Glomerular visceral epithelial cell (primary cell): Measurements from ENCODE around the gene SLC2A4RG.
A peak's percentile ranks its signal among the peaks of the same experiment; 100 is the strongest.

Experiments
- DNase-seq: peaks from one replicate; pipeline ENCODE4 v3.0.0-alpha.2; 2016; ENCODE audit errors: extremely low spot score

SLC2A4RG gene

DNA sequence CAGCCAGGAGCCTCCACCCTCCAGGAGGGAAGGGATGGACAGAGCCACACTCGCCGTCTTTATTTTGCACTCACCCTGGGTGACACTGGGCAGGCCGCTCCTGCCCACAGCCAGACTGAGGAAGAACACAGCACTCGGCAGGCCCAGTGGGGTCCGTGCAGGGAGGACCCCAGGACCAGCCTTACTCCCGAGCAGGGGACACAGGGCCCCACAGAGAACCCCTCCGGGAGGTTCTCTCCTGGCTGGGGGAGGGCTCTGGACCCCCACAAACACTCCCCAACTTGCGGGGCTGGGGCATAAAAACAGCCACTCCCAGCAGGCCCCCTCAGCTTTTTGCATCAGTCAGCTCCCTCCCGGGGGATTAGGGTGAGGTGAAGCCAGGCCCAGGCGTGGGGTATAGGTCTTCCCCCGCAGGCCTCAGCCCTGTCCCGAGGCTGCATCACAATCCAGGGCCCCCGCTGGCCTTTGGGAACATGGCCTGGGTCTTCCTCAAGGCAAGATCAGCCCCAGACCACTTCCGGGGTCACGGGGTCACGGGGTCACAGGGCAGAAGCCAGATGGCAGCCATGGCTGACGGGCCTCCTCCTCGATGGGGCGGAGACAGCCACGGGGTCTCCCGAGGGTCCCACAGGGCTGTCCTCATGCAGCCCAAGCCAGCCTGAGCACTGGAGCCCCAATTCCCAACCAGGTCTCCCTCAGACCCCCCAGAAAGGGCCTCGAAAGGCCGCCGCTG, 39.9 kb upstream of the SLC2A4RG start:
- DNase-seq: no peak

DNA sequence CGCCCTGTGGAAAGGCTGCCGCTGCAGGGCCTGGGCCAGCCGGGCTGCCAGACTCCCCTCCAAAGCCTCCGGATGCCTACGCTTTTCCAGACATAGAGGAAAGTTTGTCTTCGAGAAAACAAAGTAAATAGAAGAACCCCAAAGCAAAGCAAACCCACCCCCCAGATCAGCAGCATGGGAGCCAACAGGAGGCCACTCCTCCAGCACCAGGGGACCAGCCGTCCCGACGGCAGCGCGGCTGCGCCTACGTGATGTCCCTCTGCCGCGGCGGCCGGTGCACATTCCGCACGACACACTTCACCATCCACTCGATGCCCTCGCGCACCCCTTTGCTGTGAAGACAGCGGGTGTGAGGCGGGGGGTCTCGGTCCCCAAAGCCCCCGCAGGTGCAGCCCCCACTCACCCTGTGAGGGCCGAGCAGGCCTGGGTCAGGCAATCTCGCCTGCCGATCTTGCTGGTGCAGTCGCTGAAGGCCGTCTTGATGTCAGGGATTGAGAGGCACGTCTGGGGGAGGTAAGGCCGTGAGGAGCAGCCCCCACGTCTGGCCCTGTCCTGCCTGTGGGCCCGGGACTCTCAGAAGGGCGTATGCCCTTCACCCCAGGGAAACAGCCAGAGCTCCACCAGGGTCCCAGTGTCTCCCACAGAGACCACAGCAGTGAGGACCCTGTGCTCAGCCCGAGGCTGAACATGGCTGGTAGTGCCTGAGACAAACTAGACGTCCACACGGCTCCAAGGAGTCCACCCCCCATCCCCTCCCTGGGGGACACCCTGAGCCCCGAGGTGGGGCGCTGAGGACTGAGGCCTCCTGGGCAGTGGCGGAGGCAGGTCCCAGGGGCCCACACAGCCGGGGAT, 39.2 kb upstream of the SLC2A4RG start:
- no peak for DNase-seq

DNA sequence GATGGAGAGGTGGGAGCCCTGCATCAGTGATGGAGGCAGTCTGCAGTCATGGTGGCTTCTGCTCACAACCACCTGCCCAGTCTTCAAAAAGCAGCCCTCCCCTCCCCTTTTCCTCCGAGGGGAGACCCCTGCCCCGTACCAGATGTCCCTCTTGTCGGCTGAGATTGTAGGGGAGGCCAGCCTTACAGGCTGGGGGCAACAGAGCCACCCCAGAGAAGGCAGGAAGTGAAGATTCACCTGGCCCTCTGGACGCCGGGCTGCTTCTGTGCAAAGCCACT, 38.6 kb upstream of the SLC2A4RG start:
- DNase-seq: no peak

DNA sequence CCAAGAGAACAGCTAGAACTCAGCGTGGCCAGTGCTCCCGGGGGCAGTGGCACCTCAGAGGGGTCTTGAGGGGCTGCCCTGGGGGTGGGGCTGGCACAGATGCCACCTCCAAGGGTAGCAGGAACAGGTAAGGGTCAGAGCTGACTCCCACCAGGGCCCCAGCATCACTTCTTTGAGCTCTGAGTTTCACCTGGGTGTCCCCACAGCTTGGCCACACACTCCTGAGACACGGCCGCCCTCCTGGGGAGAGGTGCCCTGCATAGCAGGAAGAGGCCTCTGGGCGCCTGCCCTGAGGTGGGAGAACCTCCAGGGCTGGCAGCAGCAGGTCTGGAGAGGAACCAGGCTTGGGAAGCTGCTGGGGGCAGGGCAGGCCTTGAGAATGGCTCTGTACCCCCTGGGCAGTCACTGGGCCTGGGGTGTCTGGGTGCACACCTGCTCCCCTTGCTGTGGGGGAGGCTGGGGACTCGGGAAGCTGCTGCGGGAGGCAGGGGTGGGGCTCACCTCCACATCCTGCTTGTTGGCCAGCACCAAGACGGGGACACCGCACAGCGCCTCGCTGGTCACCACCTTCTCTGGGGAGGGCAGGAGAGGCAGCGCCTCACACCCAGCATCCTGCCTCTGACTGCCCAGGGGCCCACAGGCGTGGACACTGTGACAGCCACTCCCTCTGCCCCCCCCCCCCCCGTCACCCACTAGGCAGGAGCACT, 38.1 kb upstream of the SLC2A4RG start:
- DNase-seq: peak; percentile 18

DNA sequence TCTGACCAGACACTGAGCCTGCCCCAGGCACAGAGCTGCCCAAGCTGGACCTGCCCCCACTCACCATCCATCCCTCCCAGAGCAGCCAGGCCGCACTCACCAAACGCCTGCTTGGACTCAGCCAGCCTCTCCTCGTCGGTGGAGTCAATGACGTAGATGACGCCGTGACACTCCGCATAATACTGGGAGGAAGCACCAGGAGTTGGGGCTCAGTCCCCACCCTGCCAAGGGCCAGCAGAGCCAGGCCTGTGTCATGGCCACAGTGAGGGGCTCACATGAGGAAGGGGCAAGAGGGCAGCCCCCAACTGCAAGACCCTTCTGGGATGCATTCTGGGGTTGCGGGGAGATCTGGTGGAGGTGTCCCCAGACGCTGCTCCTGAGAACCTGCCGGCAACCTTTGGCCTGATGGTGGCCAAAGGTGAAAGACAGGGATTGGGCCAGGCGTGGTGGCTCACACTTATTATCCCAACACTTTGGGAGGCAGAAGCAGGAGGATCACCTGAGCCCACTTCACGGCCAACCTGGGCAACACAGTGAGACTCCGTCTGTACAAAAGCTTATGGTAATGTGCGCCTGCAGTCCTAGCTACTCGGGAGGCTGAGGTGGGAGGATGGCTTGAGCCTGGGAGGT, 37.4 kb upstream of the SLC2A4RG start:
- DNase-seq: peak; percentile 1

DNA sequence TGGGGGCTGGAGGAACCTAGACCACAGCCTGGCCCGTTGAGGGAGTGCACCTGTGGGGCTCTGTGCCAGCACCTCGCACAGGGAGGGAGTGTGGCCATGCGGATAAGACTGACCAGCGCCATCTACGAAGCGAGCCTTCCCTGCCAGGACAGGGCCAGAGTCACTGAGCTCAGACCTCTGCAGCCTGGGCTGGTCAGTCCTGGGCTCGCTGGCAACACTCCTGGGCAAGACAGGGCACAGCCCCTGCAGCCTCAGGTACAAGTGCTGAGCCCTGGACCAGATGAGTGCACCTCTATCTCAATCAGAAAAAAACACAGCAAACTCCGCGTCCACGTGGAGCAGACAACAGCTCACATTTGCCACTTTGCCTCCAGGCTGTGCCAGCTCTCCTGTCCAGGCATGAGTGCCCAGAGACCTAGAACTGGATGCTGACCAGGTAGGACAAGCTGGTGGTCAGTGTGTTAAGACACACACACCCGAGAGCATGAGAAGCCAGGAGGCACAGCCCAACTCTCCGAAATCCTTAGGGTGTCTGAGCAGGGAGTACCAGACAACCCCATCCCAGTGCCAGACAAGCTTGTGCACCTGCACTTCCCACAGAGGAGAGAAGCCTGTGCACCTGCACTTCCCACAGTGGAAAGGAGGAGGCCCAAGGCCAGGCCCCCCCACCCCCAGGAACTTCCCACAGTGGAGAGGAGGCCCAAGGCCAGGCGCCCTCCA, 36.7 kb upstream of the SLC2A4RG start:
- peak; percentile 5 for DNase-seq

DNA sequence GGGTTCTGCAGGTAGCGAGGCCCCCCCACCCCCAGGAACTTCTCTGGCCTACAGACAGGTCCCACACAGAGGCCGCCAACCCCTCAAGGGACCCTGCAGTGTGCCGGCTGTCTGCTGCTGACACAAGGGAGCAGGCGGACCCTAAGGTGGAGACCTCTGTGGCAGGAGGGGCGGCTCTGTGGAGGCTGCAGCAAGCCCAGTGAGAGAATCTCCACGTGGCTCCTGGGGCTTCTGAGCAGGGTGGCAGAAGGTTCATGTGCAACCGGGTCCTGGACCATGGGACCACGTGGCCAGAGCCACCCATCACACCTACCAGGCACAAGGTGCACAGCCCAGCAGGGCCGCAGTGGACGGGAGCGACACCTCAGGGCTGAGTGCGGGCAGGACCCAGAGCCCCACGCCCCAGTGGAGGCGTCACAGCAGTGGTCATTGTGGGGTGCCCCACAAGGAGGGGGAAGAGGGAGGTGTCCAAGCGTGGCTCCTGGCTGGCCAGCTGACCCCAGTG, 36.1 kb upstream of the SLC2A4RG start:
- DNase-seq: no peak

DNA sequence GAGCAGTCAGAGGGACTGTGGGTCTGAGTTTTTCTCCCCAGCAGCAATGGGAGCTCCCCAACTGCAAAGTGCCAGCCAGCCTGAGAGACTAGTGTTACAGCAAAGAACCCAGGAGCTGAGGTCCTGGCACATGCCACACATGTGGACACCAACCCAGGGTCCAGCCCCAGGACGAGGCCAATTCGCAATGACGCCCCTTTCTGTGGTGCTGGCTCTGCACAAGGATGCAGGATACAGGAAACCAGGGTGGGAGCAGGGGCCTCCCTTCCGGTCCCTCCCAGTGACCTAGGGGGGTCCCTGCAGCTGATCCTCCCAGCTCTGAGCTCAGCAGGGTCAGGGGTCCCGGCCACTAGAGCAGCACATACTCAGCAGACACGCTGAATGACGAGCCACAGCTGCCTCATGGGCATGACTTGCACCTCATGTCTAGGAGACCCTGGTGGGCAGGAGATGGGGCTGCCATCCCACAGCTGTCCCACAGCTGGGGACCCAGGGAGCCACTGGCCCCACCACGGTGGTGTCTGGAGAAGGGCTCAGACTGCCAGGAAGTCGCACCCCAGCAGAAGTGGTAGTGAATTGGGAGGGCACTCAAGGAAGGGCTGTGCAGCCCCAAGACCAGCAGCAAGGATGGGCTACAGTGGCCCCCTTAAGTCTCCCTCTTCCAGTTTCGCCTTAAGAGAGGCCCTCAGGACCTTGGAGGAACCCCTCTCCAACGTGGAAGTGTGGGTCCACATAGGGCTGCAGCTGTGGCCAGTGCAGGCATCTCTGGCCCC, 35.4 kb upstream of the SLC2A4RG start:
- peak; percentile 0 for DNase-seq

DNA sequence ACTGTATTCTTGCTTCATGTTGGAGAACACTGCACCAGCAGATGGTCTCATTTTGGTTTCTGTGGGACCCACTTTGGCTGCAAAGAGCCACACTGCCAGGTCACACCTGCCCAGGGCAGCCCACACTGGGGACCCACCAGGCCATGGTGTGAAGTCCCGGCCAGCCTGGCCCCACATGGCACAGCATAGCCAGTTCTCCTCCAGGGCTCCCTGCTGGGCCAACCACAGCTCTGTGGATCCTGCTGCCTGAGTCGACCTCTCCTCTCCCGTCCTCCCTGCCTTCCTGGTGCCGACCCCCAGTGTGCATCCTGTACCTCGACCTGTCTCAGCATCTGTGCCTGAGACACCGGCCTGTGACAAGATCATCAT, 34.8 kb upstream of the SLC2A4RG start:
- DNase-seq: no peak

DNA sequence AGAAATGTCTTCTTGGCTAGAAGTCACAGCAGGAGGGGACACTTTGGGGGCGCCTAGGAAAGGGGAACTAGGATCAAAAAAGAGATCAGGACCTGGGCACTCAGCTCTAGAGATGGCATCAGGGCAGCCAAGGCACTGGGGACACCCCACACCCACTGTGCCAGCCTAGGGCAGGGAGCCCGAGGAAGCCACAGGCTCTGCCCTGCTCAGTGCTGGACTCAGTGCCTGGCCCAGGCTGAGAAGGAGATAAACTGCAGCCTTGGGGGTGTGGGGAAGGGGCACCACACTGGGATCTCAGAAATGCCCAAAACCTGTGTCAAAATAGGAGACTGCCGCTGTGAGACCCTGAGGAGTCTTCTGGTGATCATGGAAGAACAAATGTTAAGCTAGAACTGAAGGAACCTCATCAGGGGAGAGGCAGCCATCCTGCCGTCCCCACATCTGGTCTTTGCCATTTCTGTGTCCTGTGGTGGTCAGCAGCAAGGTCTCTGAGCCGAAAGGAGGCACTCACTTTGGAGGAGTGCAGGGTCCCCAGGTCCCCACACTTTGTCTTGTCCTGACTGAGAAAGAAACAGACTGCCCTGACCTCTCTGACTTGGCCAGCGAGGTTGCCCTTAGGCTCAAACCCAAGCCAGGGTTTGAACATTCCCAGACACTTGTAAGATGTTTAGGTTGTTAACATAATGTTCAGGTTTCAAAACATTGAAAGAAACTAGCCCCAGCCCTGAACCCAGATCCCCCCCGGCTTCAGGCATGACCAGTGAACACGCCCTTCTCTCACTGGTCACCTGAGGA, 34.1 kb upstream of the SLC2A4RG start:
- DNase-seq: no peak

DNA sequence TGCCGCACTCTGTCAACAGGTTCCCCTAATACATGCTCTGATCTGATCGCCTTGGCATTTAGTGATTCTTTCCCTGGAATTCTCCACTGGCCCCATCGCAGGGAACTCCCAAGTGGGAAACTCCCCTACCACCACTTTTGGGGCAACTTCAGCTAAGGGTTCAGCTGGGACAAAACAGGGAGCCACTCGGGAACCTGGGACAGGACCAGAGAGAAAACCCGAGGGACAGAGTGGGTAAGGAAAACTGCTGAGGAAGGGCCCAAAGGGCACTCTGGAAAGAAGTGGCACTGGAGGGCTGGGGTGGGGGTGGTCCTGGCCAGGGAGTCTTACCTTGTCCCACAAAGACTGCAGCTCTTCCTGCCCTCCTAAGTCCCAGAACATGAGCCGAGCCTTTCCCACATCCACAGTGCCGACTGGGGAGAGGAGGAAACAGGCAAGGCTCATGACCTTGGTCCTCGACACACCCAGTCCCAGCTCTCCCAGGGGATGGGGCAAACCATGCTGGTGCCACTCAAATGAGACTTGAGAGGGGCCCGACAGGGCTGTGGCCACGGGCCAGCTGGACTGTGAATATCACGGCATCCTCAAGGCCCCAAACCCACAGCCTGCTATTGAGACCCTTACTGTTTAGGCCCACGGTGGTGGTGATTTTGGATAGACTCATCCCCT, 33.4 kb upstream of the SLC2A4RG start:
- no peak for DNase-seq

DNA sequence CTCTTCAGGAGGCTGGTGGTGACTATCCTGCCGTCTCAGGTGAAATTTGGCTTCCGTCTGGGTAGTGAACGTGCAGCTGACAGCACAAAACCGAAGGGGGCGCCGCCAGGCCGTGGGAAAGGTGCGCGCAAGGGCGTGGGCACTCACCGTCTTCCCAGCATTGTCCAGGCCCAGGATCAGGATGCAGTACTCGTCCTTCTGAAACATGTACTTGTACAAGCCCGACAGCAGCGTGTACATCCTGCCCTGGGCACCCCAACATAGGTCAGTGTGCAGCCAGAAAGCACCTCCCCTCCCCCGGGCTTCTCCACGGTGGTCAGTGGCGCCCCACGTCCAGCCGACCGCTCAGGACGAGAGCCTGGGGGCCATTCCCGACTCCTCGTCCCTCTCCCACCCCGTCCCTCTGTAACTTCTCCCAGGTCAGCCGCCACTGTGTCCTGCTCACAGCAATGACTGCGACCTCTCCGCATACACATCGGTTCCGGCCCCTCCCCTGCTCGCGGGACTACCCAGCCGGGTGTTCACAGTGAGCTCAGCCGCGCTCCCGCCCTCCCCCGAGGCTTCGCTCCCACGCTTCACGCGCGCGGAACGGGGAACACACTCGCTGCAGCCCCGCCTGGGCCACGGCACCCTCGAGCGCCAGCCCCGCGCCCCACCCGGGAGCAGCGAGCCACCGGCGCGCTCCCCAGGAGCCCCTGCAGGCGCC, 32.6 kb upstream of the SLC2A4RG start:
- DNase-seq: peak; percentile 59

DNA sequence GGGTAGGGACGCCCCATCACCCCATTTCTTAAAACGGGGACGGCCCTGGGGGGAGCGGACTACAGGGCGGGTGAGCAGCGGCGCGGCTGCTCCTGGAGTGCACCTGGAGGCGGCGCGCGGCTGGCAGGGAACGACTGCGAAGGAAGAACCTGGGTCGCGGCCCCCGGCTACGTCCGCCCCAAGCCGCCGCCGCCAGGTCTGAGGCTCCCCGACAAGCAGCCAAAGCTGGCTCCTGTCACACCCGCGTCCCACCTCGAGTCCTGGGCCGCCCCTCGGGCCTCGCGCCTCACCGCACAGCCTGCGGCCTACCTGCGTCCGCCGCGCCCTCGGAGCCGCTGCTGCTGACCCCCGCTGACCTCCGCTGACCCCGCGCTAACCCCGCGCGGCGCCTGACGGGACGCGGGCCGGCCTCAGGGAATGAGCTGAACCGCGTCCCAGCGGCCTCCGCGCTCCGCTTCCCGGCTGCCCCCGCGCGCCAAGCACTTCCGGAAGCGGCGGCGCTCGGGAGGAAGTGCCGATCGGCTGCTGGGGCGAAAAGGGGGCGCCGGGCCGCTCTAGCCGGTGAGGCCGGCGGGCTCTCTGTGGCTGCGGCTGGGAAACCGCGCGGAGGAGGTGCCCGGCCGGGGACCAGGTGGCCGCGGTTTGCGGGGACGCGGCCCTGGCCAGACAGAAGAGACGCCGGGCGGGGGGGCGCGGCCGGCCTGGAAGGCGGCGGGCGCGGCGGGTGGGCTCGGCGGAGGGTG, 31.8 kb upstream of the SLC2A4RG start, which contains the start of the genes ARFRP1 and ZGPAT:
Gene ARFRP1 (minus strand): TSS at position 419 of the 743 bp plus-strand sequence. CDS start 885 bp downstream, outside the sequence.
Gene ZGPAT (plus strand): TSS at position 482 of the 743 bp plus-strand sequence. CDS start 542 bp downstream, outside the sequence.
- DNase-seq: peak; percentile 83

DNA sequence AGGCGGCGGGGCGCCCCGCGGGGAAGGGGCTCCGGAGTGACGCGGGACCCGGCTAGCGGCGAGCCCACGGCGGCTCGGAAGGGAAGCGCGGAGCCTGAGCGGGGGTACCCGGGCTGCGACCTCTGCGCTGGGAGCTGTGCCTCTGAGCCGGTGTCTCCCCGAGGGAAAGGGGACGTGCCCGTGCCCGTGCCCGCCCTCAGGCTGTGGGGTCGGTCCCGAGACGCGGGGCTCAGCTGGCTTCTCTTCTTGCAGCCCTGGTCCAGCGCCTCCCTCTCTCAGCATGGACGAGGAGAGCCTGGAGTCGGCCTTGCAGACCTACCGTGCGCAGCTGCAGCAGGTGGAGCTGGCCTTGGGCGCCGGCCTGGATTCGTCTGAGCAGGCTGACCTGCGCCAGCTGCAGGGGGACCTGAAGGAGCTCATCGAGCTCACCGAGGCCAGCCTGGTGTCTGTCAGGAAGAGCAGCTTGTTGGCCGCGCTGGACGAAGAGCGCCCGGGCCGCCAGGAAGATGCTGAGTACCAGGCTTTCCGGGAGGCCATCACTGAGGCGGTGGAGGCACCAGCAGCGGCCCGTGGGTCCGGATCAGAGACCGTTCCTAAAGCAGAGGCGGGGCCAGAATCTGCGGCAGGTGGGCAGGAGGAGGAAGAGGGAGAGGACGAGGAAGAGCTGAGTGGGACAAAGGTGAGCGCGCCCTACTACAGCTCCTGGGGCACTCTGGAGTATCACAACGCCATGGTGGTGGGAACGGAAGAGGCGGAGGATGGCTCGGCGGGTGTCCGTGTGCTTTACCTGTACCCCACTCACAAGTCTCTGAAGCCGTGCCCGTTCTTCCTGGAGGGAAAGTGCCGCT, 31.1 kb upstream of the SLC2A4RG start:
- DNase-seq: peak; percentile 37

DNA sequence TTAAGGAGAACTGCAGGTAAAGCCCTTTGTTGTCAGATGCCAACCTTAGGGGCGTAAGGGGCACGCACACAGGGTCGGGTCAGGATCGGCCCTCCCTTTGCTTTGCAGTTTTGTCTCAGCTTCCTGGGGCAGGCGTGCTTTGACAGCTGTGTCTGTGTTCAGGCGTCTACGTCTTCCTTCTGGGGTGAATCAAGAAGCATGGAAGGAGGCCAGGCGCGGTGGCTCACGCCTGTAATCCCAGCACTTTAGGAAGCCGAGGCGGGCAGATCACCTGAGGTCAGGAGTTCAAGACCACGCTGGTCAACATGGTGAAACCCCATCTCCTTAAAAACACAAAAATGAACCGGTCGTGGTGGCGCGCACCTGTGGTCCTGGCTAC, 30.4 kb upstream of the SLC2A4RG start:
- no peak for DNase-seq

DNA sequence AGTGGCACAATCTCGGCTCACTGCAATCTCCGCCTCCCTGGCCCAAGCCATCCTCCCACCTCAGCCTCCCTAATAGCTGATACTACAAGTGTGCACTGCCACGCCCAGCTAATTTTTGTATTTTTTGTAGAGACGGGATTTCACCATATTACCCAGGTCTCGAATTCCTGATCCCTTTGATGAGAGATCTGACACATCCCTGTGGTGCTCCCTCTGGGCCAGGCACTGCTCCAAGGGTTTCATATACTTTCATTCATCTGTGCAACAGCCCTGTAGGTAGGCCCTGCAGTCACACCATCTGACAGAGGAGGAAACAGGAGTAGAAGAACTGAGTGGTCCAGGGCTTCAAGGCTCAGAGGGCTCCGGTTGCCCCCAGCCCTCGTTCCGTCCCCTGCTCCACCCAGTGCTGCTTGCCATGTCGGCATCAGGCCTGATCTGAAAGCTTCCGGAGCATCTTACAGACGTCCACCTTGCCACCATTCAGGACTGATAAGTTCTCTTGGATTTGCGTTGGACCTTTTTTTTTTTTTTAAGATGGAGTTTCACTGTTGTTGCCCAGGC, 28.4 kb upstream of the SLC2A4RG start:
- DNase-seq: no peak
